ENCODE measurements around the gene UMPS.

UMPS gene

DNA sequence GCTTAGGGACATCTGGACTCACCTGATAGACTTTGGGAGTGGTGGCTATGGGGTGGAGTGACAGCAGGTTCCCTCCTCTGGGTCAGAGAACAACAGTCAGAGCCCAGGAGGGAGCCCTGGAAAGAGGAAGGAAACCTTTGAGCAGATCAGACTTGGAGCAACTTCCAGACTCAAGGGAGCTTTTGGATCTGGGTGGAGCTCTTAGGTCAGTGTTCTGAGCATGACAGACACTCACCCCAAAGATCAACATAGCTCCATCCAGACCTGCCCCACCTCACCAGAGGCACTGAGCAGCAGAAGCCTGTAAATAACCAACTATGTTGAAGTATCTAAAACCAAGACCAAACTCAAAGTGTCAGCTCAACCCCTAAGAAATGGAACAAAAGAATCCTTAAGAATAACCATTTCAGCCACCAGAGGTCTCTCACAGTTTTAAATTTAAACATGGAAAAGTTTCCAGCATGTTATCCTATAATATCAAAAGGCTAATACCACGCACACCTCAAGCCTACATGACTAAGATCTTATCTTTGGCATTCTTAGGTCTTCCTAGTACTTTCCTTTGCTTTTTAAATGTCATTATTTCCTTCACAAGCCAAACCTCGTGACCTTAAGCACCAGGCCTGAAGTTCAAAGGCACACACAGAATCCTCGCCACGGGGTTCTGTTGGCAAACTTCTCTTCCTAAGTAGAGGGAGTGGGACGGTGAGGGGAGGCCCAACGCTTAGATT lies 56.4 kb downstream of the UMPS start:
- TF ChIP-seq, protein P1, sequence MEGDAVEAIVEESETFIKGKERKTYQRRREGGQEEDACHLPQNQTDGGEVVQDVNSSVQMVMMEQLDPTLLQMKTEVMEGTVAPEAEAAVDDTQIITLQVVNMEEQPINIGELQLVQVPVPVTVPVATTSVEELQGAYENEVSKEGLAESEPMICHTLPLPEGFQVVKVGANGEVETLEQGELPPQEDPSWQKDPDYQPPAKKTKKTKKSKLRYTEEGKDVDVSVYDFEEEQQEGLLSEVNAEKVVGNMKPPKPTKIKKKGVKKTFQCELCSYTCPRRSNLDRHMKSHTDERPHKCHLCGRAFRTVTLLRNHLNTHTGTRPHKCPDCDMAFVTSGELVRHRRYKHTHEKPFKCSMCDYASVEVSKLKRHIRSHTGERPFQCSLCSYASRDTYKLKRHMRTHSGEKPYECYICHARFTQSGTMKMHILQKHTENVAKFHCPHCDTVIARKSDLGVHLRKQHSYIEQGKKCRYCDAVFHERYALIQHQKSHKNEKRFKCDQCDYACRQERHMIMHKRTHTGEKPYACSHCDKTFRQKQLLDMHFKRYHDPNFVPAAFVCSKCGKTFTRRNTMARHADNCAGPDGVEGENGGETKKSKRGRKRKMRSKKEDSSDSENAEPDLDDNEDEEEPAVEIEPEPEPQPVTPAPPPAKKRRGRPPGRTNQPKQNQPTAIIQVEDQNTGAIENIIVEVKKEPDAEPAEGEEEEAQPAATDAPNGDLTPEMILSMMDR (IDR thresholded peaks at IDR 0.05), result peak; percentile 54; the same call in 1 of the 2 replicates

- TF ChIP-seq, protein P1 (IDR thresholded peaks at IDR 0.05), result no peak
Observed at GRCh38 chr3:124787476-124788195, 57.4 kb downstream of the UMPS start.

GRCh38 chr3:124788254-124788745 lies 58.0 kb downstream of the UMPS start:
- TF ChIP-seq, protein P1 (IDR thresholded peaks at IDR 0.05), result no peak

DNA sequence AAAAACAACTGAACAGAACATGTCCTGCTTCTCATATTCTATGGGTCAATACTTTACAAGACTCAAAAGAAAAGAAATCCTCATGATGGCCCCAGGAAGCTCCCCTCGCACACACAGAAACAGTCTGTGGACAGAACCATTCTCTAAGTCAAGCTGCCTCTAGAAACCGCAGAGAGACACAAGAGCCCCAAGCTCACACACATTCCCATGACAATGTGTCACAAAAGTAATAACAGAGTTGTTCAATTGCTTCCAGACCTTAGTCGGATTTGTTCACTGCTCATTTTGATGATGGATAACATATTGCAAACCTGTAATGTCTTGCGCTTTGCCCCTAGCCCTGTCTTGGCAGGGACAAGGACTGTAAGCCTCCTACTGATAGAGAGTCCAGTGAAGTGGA lies 60.9 kb downstream of the UMPS start:
- TF ChIP-seq, protein P1 (IDR thresholded peaks at IDR 0.05), result no peak

DNA sequence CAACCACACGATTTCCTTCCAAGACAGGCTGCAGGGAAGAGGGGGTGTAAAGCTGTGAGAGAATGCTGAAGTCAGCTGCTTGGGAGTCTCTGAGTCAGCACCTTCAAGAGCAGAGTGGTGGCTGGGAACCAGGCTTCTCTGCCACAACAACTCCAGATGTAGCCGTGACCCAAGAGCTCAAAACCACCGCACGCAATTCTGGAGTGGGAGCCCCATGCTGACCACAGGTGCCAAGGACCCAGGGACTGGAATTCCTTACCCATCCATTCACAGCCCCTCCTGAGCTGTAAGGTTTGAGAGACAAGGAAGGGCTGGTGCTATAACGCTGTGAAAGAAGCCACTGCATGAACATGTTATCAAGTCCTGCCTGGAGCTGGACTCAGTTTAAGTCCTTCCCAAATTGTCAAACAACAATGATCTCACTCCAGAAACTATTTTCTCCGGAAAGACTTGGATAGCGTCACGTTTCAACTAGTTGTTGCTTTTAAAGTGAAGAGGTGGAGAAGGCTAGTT lies 61.4 kb downstream of the UMPS start:
- TF ChIP-seq, protein P1 (IDR thresholded peaks at IDR 0.05), result no peak

- TF ChIP-seq, protein P1 (IDR thresholded peaks at IDR 0.05), result no peak
Observed at GRCh38 chr3:124792341-124793040, 62.2 kb downstream of the UMPS start.

GRCh38 chr3:124793054-124793739 lies 62.9 kb downstream of the UMPS start:
- TF ChIP-seq, protein P1 (IDR thresholded peaks at IDR 0.05), result no peak
